ENCODE data around the gene CIPC.
A peak's percentile ranks its signal among the peaks of the same experiment; 100 is the strongest.

The CIPC gene

GRCh38 chr14:77104393-77104792, 6.3 kb downstream of the CIPC start:
- DNase-seq, result no peak

GRCh38 chr14:77105145-77105939, 7.3 kb downstream of the CIPC start:
- DNase-seq, result no peak

- DNase-seq, result no peak
Observed at GRCh38 chr14:77106666-77107065, 8.6 kb downstream of the CIPC start.

GRCh38 chr14:77107228-77107627, 9.2 kb downstream of the CIPC start:
- DNase-seq, result no peak

- DNase-seq, result no peak
Observed at GRCh38 chr14:77108753-77109152, 10.7 kb downstream of the CIPC start.

- DNase-seq, result no peak
Observed at GRCh38 chr14:77109656-77110055, 11.6 kb downstream of the CIPC start.

- DNase-seq, result no peak
Observed at GRCh38 chr14:77110286-77110685, 12.2 kb downstream of the CIPC start.

GRCh38 chr14:77111021-77111420, 13.0 kb downstream of the CIPC start:
- no peak for DNase-seq

GRCh38 chr14:77113644-77114043, 15.6 kb downstream of the CIPC start:
- DNase-seq, result no peak

- no peak for DNase-seq
Observed at GRCh38 chr14:77114609-77115008, 16.6 kb downstream of the CIPC start.

GRCh38 chr14:77116172-77116817, 18.2 kb downstream of the CIPC start:
- no peak for DNase-seq

- no peak for DNase-seq
Observed at GRCh38 chr14:77119851-77120250, 21.8 kb downstream of the CIPC start.

GRCh38 chr14:77120771-77121743, 23.0 kb downstream of the CIPC start:
- peak; percentile 18 for DNase-seq

GRCh38 chr14:77122526-77123125, 24.6 kb downstream of the CIPC start:
- no peak for DNase-seq

GRCh38 chr14:77123381-77124325, 25.6 kb downstream of the CIPC start:
- DNase-seq, result no peak

GRCh38 chr14:77124345-77125280, 26.6 kb downstream of the CIPC start:
- peak; percentile 57 for DNase-seq

GRCh38 chr14:77125281-77125801, 27.3 kb downstream of the CIPC start:
- no peak for DNase-seq

- no peak for DNase-seq
Observed at GRCh38 chr14:77125823-77126325, 27.8 kb downstream of the CIPC start.

- no peak for DNase-seq
Observed at GRCh38 chr14:77126461-77126990, 28.5 kb downstream of the CIPC start.

GRCh38 chr14:77128414-77128891, 30.4 kb downstream of the CIPC start:
- DNase-seq, result no peak

Data from activated effector memory CD4-positive, alpha-beta T cell treated with Interleukin-2 at 50 U/mL for 16 hours (primary cell).